GM19452 (cell line): ENCODE data around the gene SPACA9.

Experiments
- ATAC-seq: cut with Tn5 transposase; IDR thresholded peaks from one replicate; pipeline ENCODE4 v1.9.1; 2021; ENCODE audit not compliant: unreplicated experiment

Gene SPACA9

GRCh38 chr9:132878695-132879456, at the start of gene SPACA9:
Gene SPACA9, plus strand, starts transcription at chr9:132878898. Its CDS starts 5,050 bp downstream, at chr9:132883948.
- no peak for ATAC-seq

DNA sequence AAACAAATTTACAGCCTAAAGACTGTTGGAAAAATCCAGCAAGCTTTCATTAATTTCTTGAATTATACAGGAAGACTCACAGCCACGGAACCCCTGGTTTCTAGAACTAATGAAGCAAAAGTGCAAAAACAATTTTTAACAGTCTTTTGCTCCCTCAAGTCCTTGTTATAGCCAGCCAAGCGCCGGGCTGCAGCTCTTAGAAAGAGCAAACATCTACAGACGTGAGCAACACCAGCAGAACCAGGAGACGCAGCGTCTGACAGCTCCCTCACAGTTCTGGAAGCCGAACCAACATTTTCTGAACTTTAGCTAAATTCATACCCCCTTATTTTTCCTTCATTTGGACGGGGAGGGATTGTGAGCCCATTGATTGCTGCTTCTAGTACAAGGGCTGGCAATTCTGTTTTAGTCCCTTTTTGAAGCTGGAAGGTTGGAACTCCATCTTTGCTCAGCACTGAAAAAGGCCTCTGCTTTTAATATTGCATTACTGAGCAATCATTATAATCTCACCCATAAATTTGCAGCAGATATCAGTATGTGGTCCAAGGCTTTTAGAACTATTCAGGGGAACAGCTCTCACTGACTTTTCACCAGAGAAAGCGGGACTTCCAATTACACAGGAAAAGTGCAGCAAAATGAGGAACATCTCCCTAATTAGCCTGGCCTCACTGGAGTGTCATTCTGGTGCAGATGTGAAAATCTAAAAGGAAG, 46.4 kb upstream of the SPACA9 start:
- no peak for ATAC-seq

- no peak for ATAC-seq
Measured at GRCh38 chr9:132833550-132834121, 45.1 kb upstream of the SPACA9 start.

- ATAC-seq = no peak
Measured at GRCh38 chr9:132834343-132834742, 44.4 kb upstream of the SPACA9 start.

- no peak for ATAC-seq
Measured at GRCh38 chr9:132837501-132838286, 41.0 kb upstream of the SPACA9 start.

- no peak for ATAC-seq
Measured at GRCh38 chr9:132838291-132838690, 40.4 kb upstream of the SPACA9 start.

GRCh38 chr9:132840980-132841379, 37.7 kb upstream of the SPACA9 start:
- ATAC-seq = no peak

DNA sequence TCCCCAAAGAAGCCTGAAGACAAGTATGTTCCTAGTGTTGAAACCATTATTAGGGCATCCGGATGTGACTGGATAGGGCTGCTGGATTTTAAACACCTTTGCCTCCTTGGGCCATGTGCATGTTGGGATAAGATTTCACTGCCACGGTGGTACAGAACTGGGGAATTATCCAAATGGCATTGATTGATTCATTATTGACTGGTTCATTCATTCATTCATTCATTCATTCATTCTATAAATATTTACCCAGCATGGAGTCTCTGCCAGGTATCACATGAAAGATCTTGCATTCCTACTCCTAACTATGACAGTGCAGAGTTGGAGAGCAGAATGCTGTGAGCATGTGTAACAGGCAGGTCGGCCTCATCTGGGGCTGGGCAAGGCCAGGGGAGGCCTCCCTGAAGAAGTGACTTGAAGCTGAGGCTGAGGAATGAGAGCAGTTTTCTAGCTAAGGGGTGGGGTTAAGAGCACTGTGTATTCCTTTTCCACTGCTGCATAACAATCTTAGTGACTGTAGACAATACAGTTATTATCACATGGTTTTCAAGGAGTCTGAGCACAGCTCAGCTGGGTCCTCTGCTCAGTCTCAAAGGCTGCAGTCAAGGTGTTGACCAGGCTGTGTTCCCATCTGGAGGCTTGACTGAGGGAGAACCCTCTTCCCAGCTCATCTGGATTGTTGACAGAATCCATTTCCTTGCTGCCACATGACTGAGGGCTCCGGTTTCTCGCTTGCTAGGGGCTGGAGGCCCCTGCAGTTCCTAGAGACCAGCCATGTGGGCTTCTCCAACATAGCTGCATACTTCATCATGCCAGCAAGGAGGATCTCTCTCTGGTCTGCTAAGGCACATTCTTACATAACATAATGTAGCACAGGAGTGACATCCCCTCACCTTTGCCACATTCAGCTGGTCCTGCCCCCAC, 36.3 kb upstream of the SPACA9 start:
- no peak for ATAC-seq

DNA sequence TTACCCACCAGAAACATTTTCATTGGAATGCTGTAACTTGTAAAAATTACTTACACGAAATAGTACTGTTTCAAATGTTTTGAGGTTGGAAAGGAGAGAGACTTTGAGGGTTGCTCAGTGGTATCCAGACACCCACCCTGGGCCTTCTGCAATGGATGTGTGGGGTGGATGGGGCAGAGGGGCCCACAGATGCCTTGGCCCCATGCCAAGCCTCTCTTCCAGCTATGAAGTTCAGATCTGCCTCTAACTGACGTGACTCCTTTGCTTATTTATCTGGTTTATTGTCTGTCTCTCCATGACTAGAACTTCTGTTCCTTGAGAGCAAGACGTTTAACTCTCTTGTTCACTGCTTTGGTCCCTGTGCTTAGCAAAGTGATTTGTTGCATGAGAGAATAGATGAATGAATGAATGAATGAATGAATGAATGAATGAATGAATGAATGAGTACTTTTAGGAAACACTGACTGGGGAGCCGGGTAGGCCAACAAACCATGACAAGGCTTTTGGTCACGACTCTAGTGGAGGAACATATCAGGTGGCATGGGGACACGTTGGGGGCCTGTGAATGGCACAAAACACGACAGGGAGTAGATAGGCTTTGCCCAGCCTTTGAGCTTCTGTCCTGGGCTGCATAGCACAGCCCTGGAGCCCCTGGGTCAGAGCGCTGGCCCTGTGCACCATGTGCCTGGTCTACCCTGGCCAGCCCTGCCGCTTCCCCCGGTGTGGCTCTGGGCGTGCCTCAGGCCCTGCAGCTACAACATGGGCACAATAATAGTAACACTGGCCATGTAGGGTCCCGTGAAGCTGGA, 32.4 kb upstream of the SPACA9 start:
- no peak for ATAC-seq

DNA sequence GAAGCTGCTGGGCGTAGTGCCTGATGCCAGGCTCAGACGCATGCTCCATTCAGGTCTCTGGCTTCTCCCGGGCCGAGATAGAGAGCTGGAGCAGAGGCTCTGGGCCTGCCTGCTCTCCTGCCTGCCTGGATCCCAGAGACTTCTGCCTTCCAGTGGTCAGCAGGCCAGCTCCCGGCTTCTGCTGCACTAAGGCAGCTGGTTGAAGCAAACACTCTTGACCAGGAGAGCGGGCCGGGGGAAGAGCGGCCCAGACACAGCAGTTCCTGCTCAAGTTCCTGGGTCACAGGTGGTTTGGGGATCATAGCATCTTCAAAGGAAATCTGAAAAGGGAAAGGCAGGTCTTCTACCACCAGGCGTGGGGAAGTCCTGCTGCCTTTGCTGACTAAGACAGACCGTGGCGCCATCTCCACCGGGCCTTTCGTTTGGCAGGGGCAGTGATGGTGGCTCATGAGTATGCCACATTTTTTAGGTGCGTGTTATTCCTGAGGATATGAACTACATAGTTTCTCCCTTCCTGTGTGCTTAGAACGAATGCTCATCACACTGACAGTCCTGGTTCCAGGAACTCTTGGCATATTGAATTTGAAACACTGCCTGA, 31.7 kb upstream of the SPACA9 start:
- no peak for ATAC-seq

DNA sequence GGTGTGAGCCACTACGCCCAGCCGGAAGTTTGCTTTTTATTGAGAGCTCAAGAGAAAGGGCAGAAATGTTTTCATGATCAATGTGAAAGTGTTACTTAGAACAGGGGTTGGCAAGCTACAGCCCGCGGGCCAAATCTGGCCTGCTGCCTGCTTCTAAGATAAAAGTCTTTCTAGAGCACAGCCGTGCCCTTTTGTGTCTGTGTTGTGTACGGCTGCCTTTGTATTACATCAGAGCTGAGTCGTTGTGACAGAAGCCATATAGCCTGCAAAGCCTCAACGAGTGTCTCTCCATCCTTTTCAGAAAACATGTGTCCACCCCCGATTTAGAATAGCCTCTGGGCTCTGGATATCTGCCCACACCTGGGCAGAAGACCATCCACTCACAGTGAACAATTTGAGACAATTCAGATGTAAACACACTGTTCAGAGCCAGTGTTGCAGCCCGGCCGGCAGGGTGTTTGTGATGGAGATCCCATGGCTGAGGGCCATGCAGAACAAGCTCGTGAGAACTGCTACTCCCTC, 29.5 kb upstream of the SPACA9 start:
- ATAC-seq = no peak

DNA sequence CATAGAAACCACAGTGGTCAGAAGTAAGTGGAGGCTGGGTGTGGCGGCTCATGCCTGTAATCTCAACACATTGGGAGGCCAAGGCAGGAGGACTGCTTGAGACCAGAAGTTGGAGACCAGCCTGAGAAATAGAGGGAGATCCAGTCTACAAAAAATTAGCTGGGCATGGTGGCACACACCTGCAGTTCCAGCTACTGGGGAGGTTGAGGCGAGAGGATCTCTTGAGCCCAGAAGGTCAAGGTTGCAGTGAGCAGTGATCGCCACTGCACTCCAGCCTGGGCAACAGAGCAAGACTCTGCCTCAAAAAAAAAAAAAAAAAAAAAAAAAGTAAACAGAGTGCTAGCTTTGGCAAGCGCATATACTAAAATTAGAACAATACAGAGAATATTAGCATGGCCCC, 25.2 kb upstream of the SPACA9 start:
- ATAC-seq = no peak

- ATAC-seq = no peak
Measured at GRCh38 chr9:132854832-132855231, 23.9 kb upstream of the SPACA9 start.

DNA sequence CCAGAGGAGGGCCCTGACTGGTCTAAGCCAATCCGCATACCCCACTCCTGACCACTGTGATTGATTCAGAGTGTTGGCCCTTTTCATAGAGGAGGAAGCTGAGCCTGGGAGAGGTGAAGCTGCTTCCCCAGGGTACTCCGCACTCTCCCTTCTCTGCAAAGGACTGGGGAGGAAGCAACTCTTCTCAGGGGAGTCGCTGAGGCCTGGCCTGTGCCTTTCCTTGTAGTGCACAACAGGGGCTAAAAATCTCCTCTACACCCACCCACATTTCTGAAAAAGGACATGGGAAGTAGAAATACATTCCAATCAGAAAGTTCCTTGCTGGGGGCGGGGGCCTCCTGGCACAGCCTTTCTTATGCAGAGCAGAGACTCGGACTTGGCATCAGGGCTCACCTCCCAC, 22.8 kb upstream of the SPACA9 start:
- no peak for ATAC-seq

GRCh38 chr9:132857031-132857430, 21.7 kb upstream of the SPACA9 start:
- ATAC-seq = no peak

GRCh38 chr9:132857616-132858342, 20.9 kb upstream of the SPACA9 start:
- no peak for ATAC-seq

GRCh38 chr9:132858751-132859150, 19.9 kb upstream of the SPACA9 start:
- no peak for ATAC-seq

GRCh38 chr9:132861666-132862065, 17.0 kb upstream of the SPACA9 start:
- ATAC-seq = no peak
